ENCODE measurements around the gene EPN1.

Gene EPN1

GRCh38 chr19:55673465-55673864, 1.6 kb upstream of the EPN1 start:
- no peak overlapping the region for H3K4me3 ChIP-seq (ENCODE audit: low read depth, low read length)
- DNase-seq (ENCODE audit: low read depth): no peak
- TF ChIP-seq, protein P1, sequence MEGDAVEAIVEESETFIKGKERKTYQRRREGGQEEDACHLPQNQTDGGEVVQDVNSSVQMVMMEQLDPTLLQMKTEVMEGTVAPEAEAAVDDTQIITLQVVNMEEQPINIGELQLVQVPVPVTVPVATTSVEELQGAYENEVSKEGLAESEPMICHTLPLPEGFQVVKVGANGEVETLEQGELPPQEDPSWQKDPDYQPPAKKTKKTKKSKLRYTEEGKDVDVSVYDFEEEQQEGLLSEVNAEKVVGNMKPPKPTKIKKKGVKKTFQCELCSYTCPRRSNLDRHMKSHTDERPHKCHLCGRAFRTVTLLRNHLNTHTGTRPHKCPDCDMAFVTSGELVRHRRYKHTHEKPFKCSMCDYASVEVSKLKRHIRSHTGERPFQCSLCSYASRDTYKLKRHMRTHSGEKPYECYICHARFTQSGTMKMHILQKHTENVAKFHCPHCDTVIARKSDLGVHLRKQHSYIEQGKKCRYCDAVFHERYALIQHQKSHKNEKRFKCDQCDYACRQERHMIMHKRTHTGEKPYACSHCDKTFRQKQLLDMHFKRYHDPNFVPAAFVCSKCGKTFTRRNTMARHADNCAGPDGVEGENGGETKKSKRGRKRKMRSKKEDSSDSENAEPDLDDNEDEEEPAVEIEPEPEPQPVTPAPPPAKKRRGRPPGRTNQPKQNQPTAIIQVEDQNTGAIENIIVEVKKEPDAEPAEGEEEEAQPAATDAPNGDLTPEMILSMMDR (IDR thresholded peaks at IDR 0.05; ENCODE audit: control insufficient read depth, extremely low read depth, insufficient read depth): no peak

GRCh38 chr19:55673889-55674288, 1.1 kb upstream of the EPN1 start:
- peak overlapping the region; percentile 77 for H3K4me3 ChIP-seq (ENCODE audit: low read depth, low read length)
- TF ChIP-seq, protein P1 (IDR thresholded peaks at IDR 0.05; ENCODE audit: control insufficient read depth, extremely low read depth, insufficient read depth): no peak
- no peak for DNase-seq (ENCODE audit: low read depth)

GRCh38 chr19:55674459-55674840, 576 bp upstream of the EPN1 start:
- DNase-seq (ENCODE audit: low read depth): no peak
- H3K4me3 ChIP-seq (ENCODE audit: low read depth, low read length): peak overlapping the region; percentile 77
- TF ChIP-seq, protein P1 (IDR thresholded peaks at IDR 0.05; ENCODE audit: control insufficient read depth, extremely low read depth, insufficient read depth): no peak

- peak overlapping the region; percentile 77 for H3K4me3 ChIP-seq (ENCODE audit: low read depth, low read length)
- TF ChIP-seq, protein P1 (IDR thresholded peaks at IDR 0.05; ENCODE audit: control insufficient read depth, extremely low read depth, insufficient read depth): no peak
- no peak for DNase-seq (ENCODE audit: low read depth)
Observed at GRCh38 chr19:55675661-55676354, 782 bp downstream of the EPN1 start.

DNA sequence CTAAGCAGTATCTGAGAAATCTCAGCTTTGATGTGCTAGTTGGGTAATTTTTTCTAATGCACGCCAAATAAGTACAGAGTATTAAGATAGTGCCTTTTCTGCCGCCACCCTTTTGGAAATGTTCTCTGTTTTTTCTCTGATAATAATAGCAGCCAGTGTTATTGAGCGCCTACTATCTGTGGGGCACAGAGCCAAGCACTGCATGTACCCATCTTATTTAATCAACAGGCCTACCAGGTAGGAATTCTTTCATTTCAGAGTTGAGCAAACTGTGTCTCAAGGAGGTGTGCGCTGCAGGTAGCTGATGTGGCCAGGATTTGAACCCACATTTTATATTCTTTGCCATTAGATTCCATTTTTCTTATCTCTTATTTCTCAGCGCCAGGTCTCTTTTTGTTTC, 1.4 kb downstream of the EPN1 start:
- DNase-seq (ENCODE audit: low read depth): peak; percentile 93
- TF ChIP-seq, protein P1 (IDR thresholded peaks at IDR 0.05; ENCODE audit: control insufficient read depth, extremely low read depth, insufficient read depth): peak; percentile 55
- peak overlapping the region; percentile 77 for H3K4me3 ChIP-seq (ENCODE audit: low read depth, low read length)

DNA sequence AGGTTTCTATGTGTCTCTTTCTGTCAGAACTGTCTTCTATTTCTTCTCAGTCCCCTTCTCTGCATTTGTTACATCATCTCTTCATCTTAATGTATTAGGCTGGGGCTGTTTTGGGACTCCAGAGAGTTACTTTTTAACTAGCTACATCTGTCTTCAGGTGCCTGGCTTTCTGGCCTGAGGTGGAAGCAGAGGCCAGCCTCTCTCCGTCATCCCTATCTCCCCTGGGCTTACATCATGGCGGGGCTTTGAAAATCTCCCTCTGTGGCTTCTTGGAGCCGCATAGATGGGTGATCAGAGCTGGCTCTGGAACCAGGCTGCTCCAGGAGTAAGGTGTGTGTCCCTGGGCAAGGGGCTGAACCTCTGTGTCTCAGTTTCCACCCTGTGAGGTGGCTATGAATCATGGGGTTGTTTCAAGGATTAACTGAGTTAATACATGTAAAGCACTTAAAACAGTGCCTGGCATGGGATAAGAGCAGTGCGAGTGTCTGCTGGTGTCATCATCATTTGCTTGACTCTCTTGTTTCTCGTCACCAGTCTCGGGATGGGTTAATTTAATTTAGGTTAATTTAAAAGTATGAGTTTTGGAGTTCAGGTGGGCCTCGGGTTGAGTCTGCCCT, 2.0 kb downstream of the EPN1 start:
- TF ChIP-seq, protein P1 (IDR thresholded peaks at IDR 0.05; ENCODE audit: control insufficient read depth, extremely low read depth, insufficient read depth): no peak
- peak overlapping the region; percentile 77 for H3K4me3 ChIP-seq (ENCODE audit: low read depth, low read length)
- no peak for DNase-seq (ENCODE audit: low read depth)

All from LNCaP clone FGC (cell line).